ENCODE measurements around the gene CPNE1.
"Not testable (repeated sequence)": the region's sequence is repeated elsewhere in the genome, so short reads cannot be mapped to it uniquely, and the experiment has no call there.

CPNE1 gene

DNA sequence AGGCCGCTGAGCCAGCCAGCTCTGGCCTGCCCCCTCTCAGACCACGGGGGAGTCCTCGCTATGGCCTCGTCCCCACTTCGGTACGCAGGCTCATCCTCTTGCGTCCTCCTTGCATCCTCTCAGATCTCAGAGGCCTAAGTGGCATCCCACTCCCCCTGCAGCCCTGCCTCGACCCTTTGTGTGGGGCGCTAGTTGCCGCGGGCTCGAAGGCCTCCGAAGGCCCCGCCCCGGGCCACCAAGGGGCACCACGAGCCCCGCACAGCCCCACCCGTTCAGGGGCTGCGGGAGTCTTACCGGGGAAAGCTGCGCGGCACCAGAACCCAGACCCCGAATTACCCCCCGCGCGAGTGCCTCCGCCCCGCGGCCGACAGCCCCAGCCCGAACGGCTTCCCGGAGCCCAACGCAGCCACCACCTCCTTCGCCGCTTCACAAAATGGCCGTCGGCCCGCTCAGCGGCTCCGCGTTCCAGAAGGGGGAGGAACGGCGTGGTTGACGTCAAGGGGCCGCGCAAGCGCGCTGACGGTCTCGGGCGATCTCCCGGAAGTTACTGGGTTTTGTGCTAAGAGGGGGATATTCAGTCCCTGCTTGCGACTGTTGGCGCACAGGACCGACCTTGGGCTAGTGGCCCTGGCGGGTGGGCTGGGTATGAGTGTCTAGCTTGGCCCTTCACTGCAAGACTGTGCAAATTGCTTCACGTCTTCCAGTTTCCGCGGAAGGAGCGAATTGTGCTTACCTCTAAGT is at the start of gene CPNE1, which contains the start of gene RBM12:
TSS of gene CPNE1 (minus strand) at position 435 of the 741 bp plus-strand sequence. CDS start 31,977 bp downstream, outside the sequence.
TSS of gene RBM12 (minus strand) at position 435 of the 741 bp plus-strand sequence. CDS start 9,578 bp downstream, outside the sequence.
- peak; percentile 89 for DNase-seq (ENCODE audit: low read depth)

DNA sequence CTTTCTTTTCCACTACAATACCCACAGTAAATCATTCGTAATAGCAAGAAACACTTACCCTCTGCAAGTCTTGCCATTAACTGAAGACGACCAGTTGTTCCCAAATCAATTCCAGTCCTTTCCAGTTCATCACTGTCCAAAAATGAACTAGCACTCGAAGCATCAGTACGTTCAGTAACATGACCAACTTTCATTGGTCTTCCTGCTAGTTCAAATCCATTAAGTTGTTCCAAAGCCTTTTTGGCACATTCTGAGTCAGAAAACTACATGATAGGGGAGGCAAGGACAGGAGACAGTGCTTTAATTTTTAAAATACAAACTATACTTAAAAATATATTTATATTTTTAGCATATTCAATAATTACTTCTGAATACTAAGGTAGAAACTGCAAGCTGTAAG is 49.4 kb upstream of the CPNE1 start:
- DNase-seq (ENCODE audit: low read depth) = no peak

DNA sequence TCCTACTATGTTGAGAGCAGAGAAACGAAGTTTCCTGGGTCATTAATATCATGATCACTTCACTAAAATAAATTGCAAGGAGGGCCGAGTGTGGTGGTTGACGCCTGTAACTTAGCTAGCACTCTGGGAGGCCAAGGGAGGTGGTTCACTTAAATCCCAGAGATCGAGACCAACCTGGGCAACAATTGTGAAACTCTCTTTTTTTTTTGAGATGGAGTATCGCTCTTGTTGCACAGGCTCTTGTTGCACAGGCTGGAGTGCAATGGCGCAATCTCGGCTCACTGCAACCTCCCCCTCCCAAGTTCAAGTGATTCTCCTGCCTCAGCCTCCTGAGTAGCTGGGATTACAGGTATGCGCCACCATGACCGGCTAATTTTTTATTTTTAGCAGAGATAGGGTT is 48.4 kb upstream of the CPNE1 start:
- not testable (repeated sequence) for DNase-seq (ENCODE audit: low read depth)

DNA sequence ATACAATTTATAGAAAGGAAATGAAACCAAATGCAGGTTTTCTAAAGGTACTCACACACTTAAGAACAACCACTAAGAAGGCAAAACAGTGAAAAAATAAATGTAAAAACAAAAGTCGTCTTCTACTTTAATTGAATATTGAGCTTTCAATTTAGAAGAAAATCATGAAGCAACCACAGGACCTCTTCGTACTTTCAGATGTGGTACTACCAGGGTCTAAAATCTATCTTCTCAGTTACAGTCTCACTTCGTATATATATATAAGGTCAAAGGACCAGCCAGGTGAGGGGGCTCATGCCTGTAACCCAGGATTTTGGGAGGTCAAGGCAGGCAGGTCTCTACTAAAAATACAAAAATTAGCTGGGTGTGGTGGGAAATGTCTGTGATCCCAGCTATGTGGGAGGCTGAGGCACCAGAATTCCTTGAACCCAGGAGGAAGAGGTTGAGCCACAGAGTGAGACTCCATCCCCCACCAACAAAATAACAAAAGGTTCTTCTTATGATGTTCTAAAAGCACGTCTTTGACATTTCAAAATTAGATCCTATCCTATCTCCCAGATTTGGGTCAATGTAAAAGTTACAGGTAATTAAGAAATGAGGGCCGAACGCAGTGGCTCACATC is 47.0 kb upstream of the CPNE1 start:
- DNase-seq (ENCODE audit: low read depth) = no peak

DNA sequence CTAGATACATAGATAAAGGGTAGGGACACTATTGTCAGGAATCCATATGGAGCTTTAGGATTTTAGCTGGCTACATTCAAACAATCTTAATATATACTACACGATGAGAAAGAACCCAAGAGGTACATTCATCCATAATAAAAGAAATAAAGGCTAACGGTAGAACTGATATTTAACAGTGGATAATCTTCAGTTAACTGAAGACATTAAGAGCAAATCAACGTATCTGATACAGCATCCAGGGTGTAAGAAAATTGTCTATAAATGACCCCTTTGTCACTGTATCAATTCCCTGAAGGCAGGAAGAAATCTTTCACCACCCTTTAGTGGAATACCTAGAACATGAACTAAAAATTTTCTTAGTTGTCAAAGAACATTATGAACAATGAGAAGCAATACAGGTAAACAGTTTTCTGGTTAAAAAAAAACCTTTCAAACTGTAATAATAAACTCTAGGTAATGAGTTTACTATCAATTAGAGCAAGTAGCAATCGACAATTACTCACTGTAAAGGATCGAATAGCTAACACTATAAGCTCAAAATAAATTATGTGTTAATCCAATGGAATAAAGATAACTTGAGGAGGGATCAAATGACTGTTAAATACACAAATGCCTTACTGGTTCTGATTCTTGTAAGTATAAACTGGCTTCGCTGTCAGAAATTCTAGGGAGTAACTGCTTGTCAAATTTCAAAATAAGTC is 46.3 kb upstream of the CPNE1 start:
- DNase-seq (ENCODE audit: low read depth) = no peak

DNA sequence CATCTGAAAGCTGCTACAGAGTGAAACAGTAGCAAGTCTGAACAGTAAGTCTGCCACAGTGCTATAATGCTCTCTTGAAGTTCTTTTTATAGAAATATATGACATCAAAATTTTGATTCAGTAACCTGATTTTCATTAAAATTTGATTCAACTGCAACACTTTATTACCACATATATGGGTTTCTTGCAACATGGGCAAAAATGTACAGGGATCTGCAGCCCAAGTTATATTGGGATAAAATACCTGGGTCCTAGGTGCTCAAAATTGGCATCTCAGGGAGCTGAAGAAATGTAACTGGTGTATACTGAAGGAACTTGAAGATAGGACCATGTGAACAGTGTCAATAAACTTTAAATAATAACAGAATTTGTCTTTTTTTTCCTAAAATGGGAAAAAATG is 45.3 kb upstream of the CPNE1 start:
- DNase-seq (ENCODE audit: low read depth) = no peak

DNA sequence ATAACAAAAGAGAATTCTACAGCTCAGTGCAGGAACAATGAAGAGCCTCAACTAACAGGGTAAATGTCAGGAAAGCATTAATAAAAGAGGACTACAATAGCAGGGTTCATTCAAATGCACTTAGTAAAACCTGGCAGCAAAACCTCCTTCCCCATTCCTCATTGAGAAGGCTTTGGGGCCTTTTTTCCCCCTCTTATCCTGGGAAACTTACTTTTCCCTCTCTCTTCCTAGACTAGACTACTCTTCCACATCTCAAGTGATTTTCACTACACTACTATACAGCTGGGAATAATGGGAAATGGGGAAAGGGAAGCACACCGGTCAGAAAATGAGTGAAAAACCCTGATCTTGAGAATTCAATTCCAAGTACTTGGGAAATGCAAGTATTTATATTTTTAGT is 44.6 kb upstream of the CPNE1 start:
- DNase-seq (ENCODE audit: low read depth) = no peak

DNA sequence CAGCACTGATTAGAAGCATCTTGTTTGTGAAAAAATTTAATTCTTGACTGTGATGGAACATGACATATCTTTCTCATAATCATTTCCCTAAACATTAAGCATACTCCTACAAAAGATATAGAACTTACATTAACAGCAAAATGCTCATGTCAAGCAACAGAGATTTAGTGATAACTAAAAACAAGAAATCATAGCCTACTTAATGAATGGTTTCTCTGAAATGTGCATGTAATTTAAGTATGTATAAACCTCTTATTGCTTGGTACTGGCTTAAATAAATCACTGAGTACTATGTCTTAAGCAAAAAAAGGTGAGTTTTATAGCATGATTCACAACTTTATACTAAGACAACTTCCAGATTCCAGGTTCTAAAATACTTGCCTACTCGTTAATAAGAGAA is 43.8 kb upstream of the CPNE1 start:
- no peak for DNase-seq (ENCODE audit: low read depth)

DNA sequence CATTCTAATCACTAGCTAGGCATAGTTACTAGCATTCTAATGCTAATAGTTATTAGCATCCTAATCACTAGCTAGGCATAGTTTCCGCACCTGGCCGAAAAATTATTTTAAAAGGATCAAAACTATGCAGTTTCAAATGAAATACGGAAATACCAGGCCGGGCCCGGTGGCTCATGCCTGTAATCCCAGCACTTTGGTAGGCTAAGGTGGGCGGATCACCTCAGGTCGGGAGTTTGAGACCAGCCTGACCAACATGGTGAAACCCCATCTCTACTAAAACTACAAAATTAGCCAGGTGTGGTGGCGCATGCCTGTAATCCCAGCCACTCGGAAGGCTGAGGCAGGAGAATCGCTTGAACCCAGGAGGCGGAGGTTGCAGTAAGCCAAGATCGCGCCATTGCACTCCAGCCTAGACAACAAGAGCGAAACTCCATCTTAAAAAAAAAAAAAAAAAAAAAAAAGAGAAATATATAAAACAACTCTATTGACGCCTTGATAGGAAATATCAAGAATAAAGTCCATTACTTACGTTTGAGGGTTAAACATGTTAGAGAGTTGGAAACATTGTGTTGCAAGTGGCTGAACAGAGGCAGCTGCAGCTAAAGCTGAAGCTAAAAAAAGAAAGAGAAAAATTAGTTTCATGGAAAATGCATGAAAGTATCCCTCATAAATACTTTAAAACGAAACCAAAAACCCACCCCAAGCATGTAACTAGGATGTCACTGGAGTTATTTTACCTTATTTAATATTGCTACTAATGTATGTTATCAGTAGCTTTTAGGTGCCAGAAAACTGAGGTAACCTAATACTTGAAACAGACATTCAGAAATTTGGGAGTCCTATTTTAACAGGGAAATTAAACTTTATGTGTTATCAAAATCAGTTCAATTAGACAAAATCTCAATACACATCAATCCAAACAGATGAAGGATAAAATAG is 42.2 kb upstream of the CPNE1 start:
- DNase-seq (ENCODE audit: low read depth) = not testable (repeated sequence)

DNA sequence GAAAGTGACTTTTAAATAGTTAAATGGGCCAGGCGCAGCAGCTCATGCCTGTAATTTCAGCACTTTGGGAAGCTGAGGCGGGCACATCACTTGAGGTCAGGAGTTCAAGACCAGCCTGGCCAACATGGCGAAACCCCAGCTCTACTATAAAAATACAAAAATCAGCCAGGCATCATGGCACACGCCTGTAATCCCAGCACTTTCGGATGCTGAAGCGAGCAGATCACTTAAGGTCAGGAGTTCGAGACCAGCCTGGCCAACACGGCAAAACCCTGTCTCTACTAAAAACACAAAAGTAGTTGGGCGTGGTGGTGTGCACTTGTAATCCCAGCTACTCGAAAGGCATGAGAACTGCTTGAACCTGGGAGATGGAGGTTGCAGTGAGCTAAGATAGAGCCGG is 41.2 kb upstream of the CPNE1 start:
- DNase-seq (ENCODE audit: low read depth) = not testable (repeated sequence)

DNA sequence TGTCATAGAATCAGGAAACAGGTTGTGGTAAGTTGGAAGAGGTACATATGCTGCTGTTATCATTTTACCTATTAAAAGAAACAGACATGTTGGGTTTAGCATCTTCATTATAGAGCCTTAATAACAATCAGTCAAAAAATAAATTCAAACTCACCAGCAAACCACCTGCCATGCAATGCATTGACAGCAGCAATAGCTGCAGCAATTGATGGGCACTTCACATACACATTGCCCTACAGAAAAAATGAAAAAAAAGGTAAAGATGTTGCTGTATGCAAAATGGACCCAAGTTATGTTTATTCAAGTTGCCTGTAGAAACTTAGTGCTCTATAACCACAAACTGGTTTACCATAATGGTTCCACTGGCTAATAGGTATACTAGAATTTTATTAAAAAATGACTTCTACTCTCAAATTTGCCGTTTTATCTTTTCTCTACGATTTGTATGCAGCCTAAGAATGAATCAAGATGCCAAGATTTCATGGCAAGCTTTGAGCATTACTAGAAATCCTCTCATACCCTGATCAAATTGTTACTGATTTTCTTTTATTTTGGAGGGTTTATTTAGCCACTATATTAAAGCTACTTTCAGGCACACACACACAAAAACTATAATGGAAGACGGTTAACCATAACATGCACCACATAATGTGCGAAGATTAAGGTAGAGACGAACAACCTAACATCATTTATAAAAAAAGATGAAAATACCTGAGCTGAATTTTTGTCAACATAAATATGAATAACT is 40.0 kb upstream of the CPNE1 start:
- no peak for DNase-seq (ENCODE audit: low read depth)

DNA sequence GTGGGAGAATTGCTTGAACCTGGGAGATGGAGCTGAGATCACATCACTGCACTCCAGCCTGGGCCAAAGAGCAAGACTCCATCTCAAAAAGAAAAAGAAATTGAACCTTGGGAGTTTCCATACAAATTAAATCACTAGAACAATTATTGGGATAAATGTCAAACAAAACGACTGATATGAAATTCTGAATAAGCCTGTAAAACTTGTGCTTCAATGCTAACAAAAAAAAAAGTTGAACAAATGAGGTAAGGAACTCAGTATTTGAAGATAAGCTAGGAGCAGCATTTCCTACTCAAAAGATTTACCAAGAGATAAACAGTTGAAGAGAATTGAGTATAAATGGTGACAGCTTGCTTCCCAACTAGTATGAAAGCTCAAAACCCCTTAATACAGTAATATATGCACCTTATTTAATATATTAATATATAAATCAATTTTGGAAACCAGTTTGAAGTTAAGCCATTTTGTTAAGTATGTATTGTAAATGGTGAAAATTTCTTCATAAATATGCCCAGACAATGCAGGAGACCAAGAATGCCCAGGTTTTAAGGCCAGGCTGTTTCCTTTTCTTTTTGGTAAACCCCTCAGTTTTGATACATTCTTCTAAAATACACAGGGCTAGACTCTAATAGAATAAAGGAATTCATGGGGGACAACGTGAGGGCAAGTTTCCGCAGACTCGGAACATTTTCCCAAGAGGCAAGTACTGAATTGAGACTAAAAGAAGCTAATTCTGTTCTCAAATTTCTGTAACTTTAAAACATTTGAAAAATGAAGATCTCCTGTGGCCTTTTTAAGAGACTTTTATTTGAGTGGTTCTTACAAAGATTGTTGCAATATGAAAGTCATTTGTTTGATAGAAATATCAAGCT is 38.4 kb upstream of the CPNE1 start:
- no peak for DNase-seq (ENCODE audit: low read depth)

DNA sequence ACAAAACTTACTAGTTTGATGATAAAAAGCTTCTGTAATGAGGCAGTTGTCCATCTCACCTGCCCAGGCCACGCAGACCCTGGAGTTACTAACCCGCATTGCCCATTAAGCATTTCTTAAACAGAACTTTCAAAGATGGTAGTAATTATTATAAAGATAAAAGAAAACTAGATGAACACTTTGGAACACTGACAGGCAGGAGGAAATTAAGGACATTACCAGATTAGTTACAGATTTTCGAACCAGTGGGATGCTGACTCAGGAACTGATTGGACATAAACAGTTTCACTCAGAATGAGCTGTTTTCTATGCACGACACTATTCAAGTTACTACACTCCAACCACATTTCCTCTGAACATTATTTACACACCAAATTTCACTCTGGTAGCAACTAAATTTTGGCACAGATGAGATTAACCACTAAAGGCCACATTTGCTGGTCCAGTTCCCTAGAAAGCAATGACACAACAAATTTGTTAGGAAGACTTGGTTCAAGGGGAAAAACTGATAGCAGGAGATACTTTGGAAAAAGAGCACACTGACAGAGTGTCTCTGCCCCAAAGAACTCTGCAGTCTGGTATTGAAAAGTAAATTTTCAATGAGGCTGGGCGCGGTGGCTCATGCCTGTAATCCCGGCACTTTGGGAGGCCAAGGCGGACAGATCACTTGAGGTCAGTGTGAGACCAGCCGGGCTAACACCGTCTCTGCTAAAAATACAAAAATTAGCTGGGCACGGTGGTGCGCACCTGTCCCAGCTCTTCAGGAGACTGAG is 37.5 kb upstream of the CPNE1 start:
- no peak for DNase-seq (ENCODE audit: low read depth)

DNA sequence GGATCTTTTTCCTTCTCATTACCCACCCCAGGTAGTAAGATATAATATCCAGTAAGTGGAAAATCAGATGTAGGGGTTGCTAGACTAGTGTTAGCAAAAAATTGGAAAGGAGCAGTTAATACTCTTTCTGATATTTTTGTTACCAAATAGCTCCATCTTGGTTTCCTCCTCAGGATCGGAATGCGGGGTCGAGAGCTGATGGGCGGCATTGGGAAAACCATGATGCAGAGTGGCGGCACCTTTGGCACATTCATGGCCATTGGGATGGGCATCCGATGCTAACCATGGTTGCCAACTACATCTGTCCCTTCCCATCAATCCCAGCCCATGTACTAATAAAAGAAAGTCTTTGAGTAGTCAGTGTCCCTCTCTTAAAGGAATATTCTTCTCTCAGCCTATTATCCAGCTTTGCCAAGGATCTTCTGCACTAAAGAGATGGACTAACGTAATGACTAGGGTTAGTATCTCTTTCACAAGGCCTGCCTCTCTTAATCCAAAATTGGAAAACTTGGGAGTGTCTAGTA is 36.0 kb upstream of the CPNE1 start:
- DNase-seq (ENCODE audit: low read depth) = no peak

DNA sequence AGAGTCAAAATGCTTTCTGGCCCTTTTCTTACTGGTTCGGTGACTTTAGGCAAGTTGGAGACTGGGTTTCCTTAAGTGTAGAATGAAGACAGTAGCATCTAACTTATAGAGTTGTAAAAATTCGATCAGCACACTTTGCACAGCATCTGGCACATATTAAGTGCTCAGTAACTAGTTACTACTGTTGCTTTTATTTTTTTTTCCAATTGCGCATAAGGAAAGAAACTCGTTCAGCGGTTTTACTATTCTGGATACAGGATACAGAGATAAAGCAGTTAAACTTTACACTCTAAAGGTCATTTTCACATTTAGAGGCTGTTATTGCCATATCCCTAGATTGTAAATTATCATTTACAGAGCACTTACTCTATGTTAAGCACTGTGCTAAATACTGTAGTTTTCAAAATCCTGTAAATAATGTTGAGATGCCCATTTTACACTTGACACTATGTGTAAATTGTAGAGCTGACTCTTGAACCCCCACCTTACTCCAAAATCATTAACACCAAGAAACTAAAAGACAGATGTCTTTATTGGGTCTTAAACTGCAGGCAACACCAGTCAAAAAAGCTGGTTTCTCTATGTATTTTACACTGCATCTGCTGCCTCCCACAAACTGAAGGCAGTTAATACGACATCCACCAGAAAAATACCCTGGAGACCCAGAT is 35.4 kb upstream of the CPNE1 start:
- no peak for DNase-seq (ENCODE audit: low read depth)

DNA sequence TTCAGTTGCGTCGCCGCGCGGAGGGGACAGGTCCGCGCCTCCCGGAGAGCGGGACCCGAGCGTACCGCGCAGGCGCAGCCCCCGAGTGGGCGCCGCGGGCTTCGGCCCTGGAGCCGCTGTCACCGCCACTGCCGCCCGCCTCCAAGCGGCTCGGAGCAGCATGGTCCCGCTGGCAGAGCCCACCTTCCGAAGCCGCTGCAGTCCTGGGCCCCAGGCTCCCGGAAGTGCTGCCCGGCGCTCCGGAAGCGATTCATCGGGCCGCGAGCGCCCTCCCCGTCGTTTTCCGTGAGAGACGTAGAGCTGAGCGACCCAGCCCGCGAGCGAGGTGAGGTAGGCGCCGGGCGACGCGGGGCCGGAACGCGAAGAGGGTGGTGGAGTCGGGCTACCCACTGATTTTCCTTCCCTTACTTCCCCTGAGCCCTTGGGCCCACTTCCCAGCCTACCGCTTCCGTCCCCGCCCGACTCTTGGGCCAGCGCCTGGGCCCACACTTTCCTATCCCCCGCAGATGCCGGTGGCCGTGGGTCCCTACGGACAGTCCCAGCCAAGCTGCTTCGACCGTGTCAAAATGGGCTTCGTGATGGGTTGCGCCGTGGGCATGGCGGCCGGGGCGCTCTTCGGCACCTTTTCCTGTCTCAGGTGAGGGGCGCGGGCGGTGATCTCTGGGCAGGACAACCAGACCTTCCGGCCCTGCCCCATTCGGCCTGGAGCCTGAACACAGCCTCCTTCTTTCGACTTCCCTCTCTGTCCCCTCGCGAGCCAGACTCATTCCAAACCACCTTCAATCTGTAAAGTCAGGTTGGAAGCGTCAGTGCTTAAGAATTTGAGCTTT is 34.6 kb upstream of the CPNE1 start, which contains the start of the genes NFS1 and ROMO1:
TSS of gene NFS1 (minus strand) at position 226 of the 830 bp plus-strand sequence. CDS start at position 162, 64 bp downstream.
TSS of gene ROMO1 (plus strand) at position 279 of the 830 bp plus-strand sequence. CDS start at position 507, 228 bp downstream.
- DNase-seq (ENCODE audit: low read depth) = peak; percentile 80
